ENCODE measurements around the gene OLR1.

OLR1 gene

DNA sequence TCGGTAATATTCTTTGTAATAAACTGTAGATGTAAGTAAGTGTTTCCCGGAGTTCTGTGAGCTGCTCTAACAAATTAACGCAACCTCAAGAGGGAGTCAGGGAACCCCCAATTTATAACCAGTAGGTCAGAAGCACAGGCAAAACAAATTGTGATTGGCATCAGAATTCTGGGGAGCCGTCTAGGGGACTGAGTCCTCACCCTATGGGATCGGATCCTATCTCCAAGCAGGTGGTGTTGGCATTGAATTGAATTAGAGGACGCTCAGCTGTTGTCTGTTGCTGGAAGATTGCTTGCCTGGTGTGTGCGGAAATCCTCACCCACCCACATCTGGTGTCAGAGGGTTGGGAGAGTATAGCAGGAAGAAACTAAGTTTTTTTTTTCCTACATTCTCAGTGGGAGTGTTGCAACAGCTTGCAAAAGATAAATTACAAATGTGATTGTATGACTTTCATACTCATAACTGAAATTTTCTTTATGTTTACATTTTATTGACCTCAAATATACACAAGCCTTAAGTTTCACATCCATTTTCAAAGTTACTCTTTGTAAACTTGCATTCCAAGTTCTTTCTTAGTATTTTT, 12.4 kb upstream of the OLR1 start:
- in situ Hi-C loops (cut with HindIII; ENCODE audit: low pct_unique_long_range_greater_than_20kb, low sequenced_read_pairs), result no loop called here
- TF ChIP-seq JUND (IDR thresholded peaks at IDR 0.05; ENCODE audit: low read depth), result no peak
- DNase-seq (ENCODE audit: low read depth in 1 of 2, low spot score in 1 of 2), result no peak

DNA sequence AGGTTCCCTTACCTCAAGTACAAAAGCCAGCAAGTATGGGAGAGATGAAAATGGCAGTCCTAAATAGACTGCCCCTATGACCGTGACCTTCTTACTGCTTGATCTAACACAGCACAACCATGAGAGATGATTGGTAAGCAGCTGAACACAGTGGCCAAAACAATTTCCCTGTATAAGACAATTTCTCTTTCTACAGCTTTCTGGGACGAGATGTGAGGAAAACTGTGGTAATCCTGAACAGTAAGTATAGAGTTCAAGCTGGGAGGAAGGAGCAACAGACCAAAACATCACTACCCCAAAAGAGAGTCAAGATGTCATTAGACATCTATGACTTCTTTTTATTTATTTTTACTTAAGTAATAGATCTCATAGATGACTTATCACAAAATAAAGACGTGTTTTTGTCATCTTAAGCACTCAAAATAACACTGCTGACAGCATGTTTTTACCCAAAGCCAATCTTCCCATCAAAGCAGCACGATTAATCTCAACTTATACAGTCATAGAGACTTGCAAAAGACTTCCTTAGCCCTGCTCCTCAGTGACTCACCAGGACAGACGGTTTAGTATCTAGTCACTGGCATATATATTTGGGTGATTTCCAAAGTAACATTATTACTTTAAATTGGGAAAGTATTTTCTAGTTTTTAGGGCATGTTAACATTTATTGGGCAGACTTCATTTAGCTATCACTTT, 10.6 kb upstream of the OLR1 start:
- TF ChIP-seq JUND (IDR thresholded peaks at IDR 0.05; ENCODE audit: low read depth), result no peak
- no peak for DNase-seq (ENCODE audit: low read depth in 1 of 2, low spot score in 1 of 2)
- in situ Hi-C loops (cut with HindIII; ENCODE audit: low pct_unique_long_range_greater_than_20kb, low sequenced_read_pairs), result no loop called here

DNA sequence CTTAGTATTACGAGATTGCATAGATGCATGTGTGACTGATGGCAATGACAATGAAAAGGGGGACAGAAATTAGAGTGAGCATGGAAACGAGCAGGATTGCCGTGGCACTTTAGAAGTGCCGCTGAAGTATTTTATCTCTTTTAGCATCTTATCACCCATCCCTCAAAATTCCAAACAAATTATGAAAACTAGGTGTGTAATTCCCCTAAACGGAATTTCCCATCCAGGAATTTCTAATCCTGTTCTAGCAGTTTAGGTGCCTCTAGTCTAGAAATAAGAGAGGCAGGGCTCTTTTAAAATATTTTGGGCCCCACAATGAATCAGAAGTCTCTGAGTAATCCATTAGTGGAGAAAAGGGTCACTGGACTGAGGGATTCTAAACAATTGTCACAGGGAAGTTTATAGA, 7.8 kb upstream of the OLR1 start:
- in situ Hi-C loops (cut with HindIII; ENCODE audit: low pct_unique_long_range_greater_than_20kb, low sequenced_read_pairs), result no loop called here
- TF ChIP-seq JUND (IDR thresholded peaks at IDR 0.05; ENCODE audit: low read depth), result no peak
- no peak for DNase-seq (ENCODE audit: low read depth in 1 of 2, low spot score in 1 of 2)

DNA sequence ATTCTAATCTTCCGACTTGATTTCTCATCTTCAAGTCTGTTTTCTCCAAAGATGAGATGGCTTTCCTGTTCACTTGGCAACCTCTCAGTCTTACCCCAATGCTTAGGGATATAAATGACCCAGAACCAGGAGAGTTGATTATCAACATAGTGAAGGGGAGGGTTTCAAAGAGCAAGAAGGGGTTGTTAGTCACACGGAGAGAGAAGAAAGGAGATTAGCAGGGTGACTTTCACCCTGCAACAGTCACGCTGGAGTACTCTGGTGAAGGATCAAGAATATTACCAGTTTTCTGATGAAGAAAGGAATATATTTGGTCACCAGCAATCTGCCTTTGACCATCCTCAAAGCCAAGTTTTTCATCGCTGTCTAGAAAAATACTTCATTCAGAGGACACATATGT, 6.9 kb upstream of the OLR1 start, which contains the start of gene TMEM52B:
Gene TMEM52B (plus strand): TSS at position 212 of the 400 bp plus-strand sequence. CDS start 543 bp downstream, outside the sequence.
- in situ Hi-C loops (cut with HindIII; ENCODE audit: low pct_unique_long_range_greater_than_20kb, low sequenced_read_pairs), result no loop called here
- DNase-seq (ENCODE audit: low read depth in 1 of 2, low spot score in 1 of 2), result no peak

DNA sequence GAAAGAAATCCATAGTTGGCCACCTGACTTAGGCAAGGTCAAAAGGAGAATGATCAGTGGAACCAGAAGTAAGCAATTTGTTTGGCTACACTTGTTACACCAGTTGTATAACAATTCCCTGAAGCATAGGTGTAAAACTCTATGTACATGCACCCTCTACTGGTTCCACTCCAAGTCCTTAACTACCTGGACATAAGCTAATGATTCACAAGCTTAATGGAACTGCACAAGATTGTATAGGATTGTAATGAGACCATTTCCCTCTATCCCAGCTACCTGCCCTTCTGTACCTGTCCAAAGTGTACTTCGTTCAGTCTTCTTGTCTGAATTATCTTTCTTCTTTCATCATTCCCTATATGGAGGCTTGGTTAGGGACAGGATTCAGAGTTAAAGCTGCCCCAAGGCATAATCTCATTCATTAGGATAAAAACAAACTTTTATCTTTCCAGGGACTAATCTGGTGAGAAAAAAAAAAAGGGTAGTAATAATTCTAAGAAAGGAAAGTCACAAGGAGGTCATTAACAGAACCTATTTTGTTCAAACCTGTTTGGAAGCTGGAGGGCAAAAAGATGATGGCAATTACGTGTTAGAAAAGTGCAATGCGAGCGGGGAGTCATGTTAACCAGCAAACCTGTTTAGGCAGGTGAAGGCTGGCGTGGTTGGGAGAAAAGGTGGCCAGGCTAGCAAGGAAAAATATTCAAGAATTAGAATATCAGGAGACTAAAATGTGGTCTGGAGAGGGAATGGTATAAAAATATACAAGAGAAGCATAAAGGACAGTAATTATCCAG, 4.1 kb upstream of the OLR1 start:
- in situ Hi-C loops (cut with HindIII; ENCODE audit: low pct_unique_long_range_greater_than_20kb, low sequenced_read_pairs), result no loop called here
- no peak for TF ChIP-seq JUND (IDR thresholded peaks at IDR 0.05; ENCODE audit: low read depth)
- DNase-seq (ENCODE audit: low read depth in 1 of 2, low spot score in 1 of 2), result peak in 1 of 2 experiments; percentile 46

More for the DNA sequence above, 6.9 kb upstream of the OLR1 start, which contains the start of gene TMEM52B:
- no peak for TF ChIP-seq JUND (IDR thresholded peaks at IDR 0.05; ENCODE audit: low read depth)

DNA sequence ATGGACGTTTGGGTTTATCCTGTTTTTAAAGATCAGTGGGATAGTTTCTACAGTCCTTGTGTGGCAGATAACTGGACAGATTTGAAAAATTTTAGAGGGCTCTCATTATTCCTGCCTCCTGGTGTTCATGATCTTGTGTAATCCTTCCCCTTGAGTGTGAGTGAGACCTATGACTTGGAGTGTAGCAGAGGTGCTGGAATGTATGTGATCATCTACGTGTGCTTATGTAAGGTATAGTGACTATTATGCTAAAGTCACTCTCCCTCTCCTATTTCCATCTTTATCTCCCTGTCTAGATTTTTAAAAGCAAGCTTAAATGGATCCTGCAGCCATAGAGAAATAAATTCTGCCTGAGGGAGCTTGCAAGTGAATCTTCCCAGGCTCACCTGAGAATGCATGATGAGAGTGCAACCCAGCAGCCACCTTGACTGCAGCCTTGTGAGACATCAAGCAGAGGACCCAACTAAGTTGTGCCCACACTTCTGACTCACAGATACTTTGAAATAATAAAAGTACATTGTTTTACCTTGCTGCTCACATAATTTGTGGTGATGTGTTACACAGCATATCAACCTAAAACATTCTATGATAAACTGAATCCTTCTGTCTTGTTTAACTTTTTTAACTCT, 3.2 kb upstream of the OLR1 start:
- in situ Hi-C loops (cut with HindIII; ENCODE audit: low pct_unique_long_range_greater_than_20kb, low sequenced_read_pairs), result no loop called here
- no peak for TF ChIP-seq JUND (IDR thresholded peaks at IDR 0.05; ENCODE audit: low read depth)
- DNase-seq (ENCODE audit: low read depth in 1 of 2, low spot score in 1 of 2), result no peak

DNA sequence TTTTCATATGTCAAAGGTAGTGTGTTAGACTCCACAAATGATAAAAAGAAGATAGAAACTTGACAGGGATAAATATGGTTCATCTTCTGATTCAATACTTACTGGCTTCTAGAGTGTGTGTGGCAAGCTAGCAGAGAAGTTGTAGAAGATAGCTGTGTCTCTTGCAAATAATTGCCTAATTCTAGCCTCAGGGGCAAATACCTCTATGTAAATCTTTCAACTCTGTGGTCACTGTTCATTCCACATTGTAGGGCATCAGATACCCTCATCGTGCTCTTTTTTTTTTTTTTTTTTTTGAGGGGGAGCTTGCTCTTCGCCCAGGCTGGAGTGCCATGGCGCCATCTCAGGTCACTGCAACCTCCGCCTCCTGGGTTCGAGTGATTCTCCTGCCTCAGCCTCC, 1.7 kb downstream of the OLR1 start:
- peak in 1 of 2 experiments; percentile 78 for DNase-seq (ENCODE audit: low read depth in 1 of 2, low spot score in 1 of 2)
- peak; percentile 13; the same call in 1 of the 2 replicates for TF ChIP-seq JUND (IDR thresholded peaks at IDR 0.05; ENCODE audit: low read depth)

DNA sequence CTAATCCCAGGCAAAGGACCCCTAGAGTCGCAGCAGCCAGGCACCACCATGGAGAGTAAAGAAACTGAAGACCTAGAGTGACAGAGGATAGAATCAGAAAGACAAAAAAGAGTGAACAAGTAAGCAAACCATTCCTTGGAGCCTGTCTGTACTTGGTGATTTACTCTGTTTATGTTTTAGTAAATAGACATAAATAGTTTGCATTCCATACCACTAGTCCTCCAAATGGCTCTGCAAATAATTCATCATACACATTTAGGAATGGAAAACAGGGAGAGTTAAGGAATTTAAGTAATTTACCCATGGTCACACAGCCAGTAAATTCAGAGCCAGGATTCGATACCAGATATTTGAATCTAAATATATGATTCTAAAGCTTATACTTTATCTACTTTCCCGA, 2.8 kb downstream of the OLR1 start:
- no peak for TF ChIP-seq JUND (IDR thresholded peaks at IDR 0.05; ENCODE audit: low read depth)
- in situ Hi-C loops (cut with HindIII; ENCODE audit: low pct_unique_long_range_greater_than_20kb, low sequenced_read_pairs), result no loop called here
- peak in 1 of 2 experiments; percentile 67 for DNase-seq (ENCODE audit: low read depth in 1 of 2, low spot score in 1 of 2)

More for the DNA sequence above, 1.7 kb downstream of the OLR1 start:
- in situ Hi-C loops (cut with HindIII; ENCODE audit: low pct_unique_long_range_greater_than_20kb, low sequenced_read_pairs), result no loop called here

DNA sequence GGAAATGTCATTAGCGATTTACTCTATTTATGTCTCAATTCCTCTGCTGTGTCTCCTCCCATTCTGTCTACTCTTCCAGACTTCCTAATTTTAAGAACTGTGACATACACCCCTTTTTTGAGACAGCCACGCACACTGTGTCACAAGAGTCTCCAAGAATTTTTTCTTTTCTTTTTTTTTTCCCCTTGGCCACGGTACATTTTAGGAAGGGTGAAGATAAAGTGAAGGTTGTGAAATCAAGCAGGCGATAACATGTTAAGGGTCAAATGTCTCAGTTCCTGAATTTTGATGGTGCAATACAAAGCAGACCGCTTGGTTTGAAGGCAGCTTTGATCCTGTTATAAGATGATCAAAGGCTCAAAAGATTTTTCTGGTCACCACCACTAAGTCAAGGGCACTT, 4.3 kb downstream of the OLR1 start:
- no peak for TF ChIP-seq JUND (IDR thresholded peaks at IDR 0.05; ENCODE audit: low read depth)
- in situ Hi-C loops (cut with HindIII; ENCODE audit: low pct_unique_long_range_greater_than_20kb, low sequenced_read_pairs), result no loop called here
- no peak for DNase-seq (ENCODE audit: low read depth in 1 of 2, low spot score in 1 of 2)

DNA sequence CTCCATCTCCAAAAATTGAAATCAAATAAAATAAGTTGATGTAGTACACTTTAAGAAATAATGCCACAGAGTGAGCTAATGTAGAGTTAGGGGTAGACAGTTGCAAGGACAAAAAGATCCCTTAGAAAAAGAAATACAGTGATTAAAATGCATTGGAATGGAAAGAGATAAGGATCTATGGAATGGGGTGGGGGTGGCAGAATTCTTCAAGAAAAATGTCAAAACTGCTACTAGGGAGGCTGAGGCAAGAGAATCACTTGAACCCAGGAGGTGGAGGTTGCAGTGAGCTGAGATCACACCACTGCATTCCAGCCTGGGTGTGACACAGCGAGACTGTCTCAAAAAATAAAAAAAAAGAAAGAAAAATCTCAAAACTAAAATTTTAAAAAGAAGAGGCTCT, 6.5 kb downstream of the OLR1 start:
- TF ChIP-seq JUND (IDR thresholded peaks at IDR 0.05; ENCODE audit: low read depth), result no peak
- DNase-seq (ENCODE audit: low read depth in 1 of 2, low spot score in 1 of 2), result no peak
- in situ Hi-C loops (cut with HindIII; ENCODE audit: low pct_unique_long_range_greater_than_20kb, low sequenced_read_pairs), result no loop called here

DNA sequence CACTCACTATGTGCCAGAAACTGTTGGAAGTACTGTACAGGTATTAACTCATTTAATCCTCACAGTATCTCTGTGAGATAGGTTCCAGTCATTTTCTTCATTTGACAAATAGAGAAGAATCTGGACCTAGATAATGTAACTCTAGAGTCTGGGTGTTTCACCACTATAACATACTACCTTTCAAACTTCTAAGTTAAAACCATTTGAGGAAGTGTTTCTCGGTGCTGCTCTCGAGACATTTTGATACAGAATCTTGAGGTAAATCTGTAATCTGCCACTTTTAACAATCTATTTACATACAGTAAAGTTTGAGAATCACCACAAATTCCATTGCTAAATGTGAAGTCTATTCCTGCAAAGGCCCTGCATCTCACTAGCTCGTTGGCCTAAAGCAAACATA, 8.8 kb downstream of the OLR1 start:
- no peak for DNase-seq (ENCODE audit: low read depth in 1 of 2, low spot score in 1 of 2)
- in situ Hi-C loops (cut with HindIII; ENCODE audit: low pct_unique_long_range_greater_than_20kb, low sequenced_read_pairs), result no loop called here
- TF ChIP-seq JUND (IDR thresholded peaks at IDR 0.05; ENCODE audit: low read depth), result no peak

DNA sequence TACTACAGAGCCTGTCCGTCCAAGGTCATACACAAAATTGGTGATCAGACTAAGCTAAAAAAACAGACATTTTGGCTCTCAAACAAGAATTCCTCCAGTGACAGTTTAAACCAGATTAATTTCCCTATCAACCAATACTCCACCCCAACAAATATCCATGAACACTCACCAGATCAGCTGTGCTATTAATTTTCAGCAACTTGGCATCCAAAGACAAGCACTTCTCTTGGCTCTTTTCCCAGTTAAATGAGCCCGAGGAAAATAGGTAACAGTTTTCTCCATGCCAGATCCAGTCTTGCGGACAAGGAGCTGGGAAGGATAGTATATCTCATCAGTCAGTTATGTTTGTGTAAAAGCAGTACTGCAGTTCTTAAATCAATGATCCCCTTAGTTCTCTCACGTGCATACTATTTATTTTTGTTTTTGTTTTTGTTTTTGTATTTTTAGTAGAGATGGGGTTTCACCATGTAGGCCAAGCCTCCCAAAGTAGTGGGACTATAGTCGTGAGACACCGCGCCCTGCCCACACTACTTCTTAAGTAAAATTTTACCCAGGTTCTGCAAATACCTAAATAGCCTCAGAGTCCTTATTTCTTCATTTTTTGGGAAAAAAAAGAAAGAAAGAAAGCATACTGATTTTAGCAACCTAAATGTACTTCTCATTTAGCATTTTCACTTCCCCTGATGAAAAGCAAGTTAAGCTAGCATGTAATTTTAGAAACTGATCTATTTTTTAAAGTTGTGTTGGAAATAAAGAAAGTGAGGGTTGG, 11.1 kb downstream of the OLR1 start:
- DNase-seq (ENCODE audit: low read depth in 1 of 2, low spot score in 1 of 2), result peak in 1 of 2 experiments; percentile 29
- TF ChIP-seq JUND (IDR thresholded peaks at IDR 0.05; ENCODE audit: low read depth), result no peak
- in situ Hi-C loops (cut with HindIII; ENCODE audit: low pct_unique_long_range_greater_than_20kb, low sequenced_read_pairs), result no loop called here

Measured in T47D (cell line).